Right cardiac atrium (tissue), 5 donors: ENCODE data around the gene EGR2. TPM values are rescaled to one million over a fixed set of nuclear protein-coding genes. Genes with fewer than 3 reads are reported as not detected.

ENCODE experiments used
- ATAC-seq, 2 donors: fragments of 200-7000 bp; cut with Tn5 transposase; one replicate each; pipeline versions ENCODE4 v1.8.0 to v1.9.1; 2020; ENCODE audit warnings: moderate library complexity in 2 of 2, mild to moderate bottlenecking in 1 of 2
- DNase-seq, 3 donors: peaks; one replicate each; pipeline ENCODE4 v3.0.0-alpha.2; 2020
- H3K27ac ChIP-seq: one replicate; pipeline ENCODE4 v1.5.1; 2013; ENCODE audit warnings: mild to moderate bottlenecking, low read length, control low read depth, moderate library complexity
- H3K27me3 ChIP-seq: one replicate; pipeline ENCODE4 v1.6.1; 2013; ENCODE audit not compliant: control insufficient read depth, insufficient read depth
- H3K4me1 ChIP-seq: one replicate; pipeline ENCODE4 v1.6.1; 2013; ENCODE audit warnings: low read length; ENCODE audit not compliant: control insufficient read depth, insufficient read depth
- H3K4me3 ChIP-seq: one replicate; pipeline ENCODE4 v1.5.1; 2013; ENCODE audit warnings: low read length, control low read depth
- H3K9me3 ChIP-seq: one replicate; pipeline ENCODE4 v1.6.1; 2013; ENCODE audit warnings: low read length; ENCODE audit not compliant: control insufficient read depth
- WGBS: extraction: QIAGEN DNeasy Blood & Tissue Kit; methylation state at CpG from one replicate; pipeline ENCODE4 v1.1.7; 2013; 5-methylcytosine and 5-hydroxymethylcytosine counted together
- intact Hi-C, 4 donors: fragments of 100-400 bp; cut with DNase I; formaldehyde crosslinking; loops; one replicate each; pipeline versions ENCODE4 v1.11.0 to v1.14.0; 2022 to 2023
- polyA plus RNA-seq: library from polyadenylated mRNA; stranded (reverse); fragments of 200-250 nt; gene quantifications from one replicate; pipeline ENCODE4 v1.2.3, GENCODE V29; 2013
- total RNA-seq, 4 donors: library from RNA; stranded (reverse); fragmentation: NEBNext Ultra II Directional; extraction: Animal tissue kit (Norgen Biotek cat#: 25700); gene quantifications; one replicate each; pipeline ENCODE4 v1.2.1, GENCODE V29; 2021
- donor health status: healthy with polysubstance abuse.
- donor health status: DM: no; HTN: yes; CAD: no.
- donor health status: DM: no; HTN: no; CAD: no.
- donor health status: DM: no; HTN: yes; CAD: no; lungs with severe emphysema.
- donor health status: DM: yes; HTN: yes; CAD: no.

The EGR2 gene
- total and polyA plus RNA-seq, 5 donors, result 0.54 to 13.7 (median 1.8) TPM

- H3K9me3 ChIP-seq, result no peaks in the 10 kb centered on the region
- no peak overlapping the region for H3K27ac ChIP-seq
- intact Hi-C loops, result loop anchor here (5.0 to 10.0 kb wide), 5 partner anchors 56 to 897 kb away; no protein-coding TSS in a partner anchor
- peaks cover 1% of the 10 kb centered on the region for H3K4me1 ChIP-seq
- H3K27me3 ChIP-seq, result no peaks in the 10 kb centered on the region
- peak overlapping the region; percentile 96 for H3K4me3 ChIP-seq
- under 1% methylated on average over 51 of the region's 51 CpGs for WGBS
- ATAC-seq (peak; percentile 80 to 81), DNase-seq (peak; percentile 72 to 90 (median 90))
Observed at GRCh38 chr10:62817766-62818425, 1.7 kb upstream of the EGR2 start.

GRCh38 chr10:62817121-62817765 lies 1.1 kb upstream of the EGR2 start:
- ATAC-seq, result peak; percentile 47 to 58
- peak; percentile 63 to 86 (median 82) for DNase-seq
- Histone ChIP-seq H3K9me3 (no peaks in the 10 kb centered on the region), H3K4me1 (peaks cover 1% of the 10 kb centered on the region), H3K27ac (peak overlapping the region; percentile 71), H3K4me3 (peak overlapping the region; percentile 96), H3K27me3 (no peaks in the 10 kb centered on the region)
- intact Hi-C loops, result loop anchor here (5.0 to 10.0 kb wide), 5 partner anchors 55 to 898 kb away; no protein-coding TSS in a partner anchor
- WGBS, result under 1% methylated on average over 49 of the region's 49 CpGs

GRCh38 chr10:62816076-62816330 lies 163 bp downstream of the EGR2 start:
- peaks cover 1% of the 10 kb centered on the region for H3K4me1 ChIP-seq
- no peaks in the 10 kb centered on the region for H3K27me3 ChIP-seq
- intact Hi-C loops, result loop anchor here (5.0 to 10.0 kb wide), 5 partner anchors 54 to 899 kb away; no protein-coding TSS in a partner anchor
- WGBS, result under 1% methylated on average over 2 of the region's 2 CpGs
- no peaks in the 10 kb centered on the region for H3K9me3 ChIP-seq
- no peak for ATAC-seq
- peak overlapping the region; percentile 96 for H3K4me3 ChIP-seq
- no peak for DNase-seq
- H3K27ac ChIP-seq, result no peak overlapping the region

GRCh38 chr10:62815381-62816075 lies 638 bp downstream of the EGR2 start:
- H3K27ac ChIP-seq, result no peak overlapping the region
- intact Hi-C loops, result loop anchor here (5.0 to 10.0 kb wide), 5 partner anchors 53 to 899 kb away; no protein-coding TSS in a partner anchor
- 1% methylated on average over 60 of the region's 60 CpGs for WGBS

GRCh38 chr10:62814756-62815380 lies 1.3 kb downstream of the EGR2 start:
- ATAC-seq, result no peak
- Histone ChIP-seq H3K4me1 (peaks cover 1% of the 10 kb centered on the region), H3K4me3 (peak overlapping the region; percentile 96), H3K27ac (no peak overlapping the region), H3K9me3 (no peaks in the 10 kb centered on the region), H3K27me3 (no peaks in the 10 kb centered on the region)
- peak in 1 of 3 donors; percentile 60 for DNase-seq
- WGBS, result 3% methylated on average over 54 of the region's 54 CpGs
- intact Hi-C loops, result loop anchor here (5.0 to 10.0 kb wide), 5 partner anchors 53 to 900 kb away; no protein-coding TSS in a partner anchor

More at GRCh38 chr10:62815381-62816075, 638 bp downstream of the EGR2 start:
- Histone ChIP-seq H3K27me3 (no peaks in the 10 kb centered on the region), H3K4me3 (peak overlapping the region; percentile 96), H3K4me1 (peaks cover 1% of the 10 kb centered on the region), H3K9me3 (no peaks in the 10 kb centered on the region)
- DNase-seq (peak in 2 of 3 donors; percentile 61 to 62), ATAC-seq (no peak)

- H3K4me1 ChIP-seq, result peaks cover 1% of the 10 kb centered on the region
- no peaks in the 10 kb centered on the region for H3K9me3 ChIP-seq
- H3K27me3 ChIP-seq, result no peaks in the 10 kb centered on the region
- no peak for ATAC-seq
- WGBS, result 94% methylated on average over 5 of the region's 5 CpGs
- peak in 1 of 3 donors; percentile 42 for DNase-seq
- intact Hi-C loops, result loop anchor here in 2 of 4 donors (10.0 kb wide), 3 partner anchors 199 to 901 kb away; no protein-coding TSS in a partner anchor
- H3K4me3 ChIP-seq, result no peak overlapping the region
- H3K27ac ChIP-seq, result no peak overlapping the region
Observed at GRCh38 chr10:62813981-62814380, 2.2 kb downstream of the EGR2 start.

GRCh38 chr10:62813453-62813852 lies 2.7 kb downstream of the EGR2 start:
- ATAC-seq, result no peak
- intact Hi-C loops, result loop anchor here in 2 of 4 donors (10.0 kb wide), 3 partner anchors 199 to 901 kb away; no protein-coding TSS in a partner anchor

GRCh38 chr10:62812672-62813439 lies 3.3 kb downstream of the EGR2 start:
- no peak for ATAC-seq
- intact Hi-C loops, result loop anchor here in 2 of 4 donors (10.0 kb wide), 3 partner anchors 198 to 902 kb away; no protein-coding TSS in a partner anchor
- peak in 1 of 3 donors; percentile 26 for DNase-seq
- H3K27me3 ChIP-seq, result no peaks in the 10 kb centered on the region
- WGBS, result 95% methylated on average over 13 of the region's 13 CpGs
- H3K9me3 ChIP-seq, result no peaks in the 10 kb centered on the region
- H3K27ac ChIP-seq, result no peak overlapping the region
- no peak overlapping the region for H3K4me3 ChIP-seq
- peaks cover 1% of the 10 kb centered on the region for H3K4me1 ChIP-seq

More at GRCh38 chr10:62813453-62813852, 2.7 kb downstream of the EGR2 start:
- no peaks in the 10 kb centered on the region for H3K9me3 ChIP-seq
- peak in 2 of 3 donors; percentile 48 to 60 for DNase-seq
- 95% methylated on average over 27 of the region's 27 CpGs for WGBS
- no peak overlapping the region for H3K27ac ChIP-seq
- no peaks in the 10 kb centered on the region for H3K27me3 ChIP-seq
- no peak overlapping the region for H3K4me3 ChIP-seq
- H3K4me1 ChIP-seq, result peaks cover 1% of the 10 kb centered on the region

- ATAC-seq (no peak), DNase-seq (peak in 1 of 3 donors; percentile 17)
- peaks cover 1% of the 10 kb centered on the region for H3K4me1 ChIP-seq
- H3K27me3 ChIP-seq, result no peaks in the 10 kb centered on the region
- WGBS, result 88% methylated on average over 10 of the region's 10 CpGs
- H3K9me3 ChIP-seq, result no peaks in the 10 kb centered on the region
- no peak overlapping the region for H3K4me3 ChIP-seq
- intact Hi-C loops, result loop anchor here in 2 of 4 donors (10.0 kb wide), 3 partner anchors 197 to 903 kb away; no protein-coding TSS in a partner anchor
- H3K27ac ChIP-seq, result no peak overlapping the region
Observed at GRCh38 chr10:62811159-62811875, 4.8 kb downstream of the EGR2 start.
